ENCODE measurements around the gene EPHB1.

GRCh38 chr3:135100366-135100765, 305.3 kb downstream of the EPHB1 start:
- no peak for TF ChIP-seq POLR2A (IDR thresholded peaks at IDR 0.05; ENCODE audit: borderline replicate concordance, extremely low read depth, insufficient read depth, insufficient read length)
- no peak for TF ChIP-seq CTCF (IDR thresholded peaks at IDR 0.05 in 2 of 3, conservative IDR thresholded peaks at IDR 0.05 in 1 of 3; ENCODE audit: borderline replicate concordance in 1 of 3, insufficient read depth in 1 of 3, low read depth in 2 of 3, low read length in 2 of 3)
- TF ChIP-seq CBX3 (IDR thresholded peaks at IDR 0.05; ENCODE audit: low read depth), result no peak
- TF ChIP-seq JUND (IDR thresholded peaks at IDR 0.05), result no peak
- TF ChIP-seq EZH2 (IDR thresholded peaks at IDR 0.05), result no peak
- no peak for TF ChIP-seq MAX (IDR thresholded peaks at IDR 0.05)
- no peak for TF ChIP-seq SRF (IDR thresholded peaks at IDR 0.05; ENCODE audit: low read depth)

Data from HCT116 (cell line).